GM21526 (cell line): Measurements from ENCODE around the gene TCIRG1.

ENCODE experiments used
- ATAC-seq: cut with Tn5 transposase; IDR thresholded peaks from one replicate; pipeline ENCODE4 v1.9.1; 2021; ENCODE audit warnings: moderate library complexity; ENCODE audit not compliant: unreplicated experiment, low FRiP score

TCIRG1 gene

DNA sequence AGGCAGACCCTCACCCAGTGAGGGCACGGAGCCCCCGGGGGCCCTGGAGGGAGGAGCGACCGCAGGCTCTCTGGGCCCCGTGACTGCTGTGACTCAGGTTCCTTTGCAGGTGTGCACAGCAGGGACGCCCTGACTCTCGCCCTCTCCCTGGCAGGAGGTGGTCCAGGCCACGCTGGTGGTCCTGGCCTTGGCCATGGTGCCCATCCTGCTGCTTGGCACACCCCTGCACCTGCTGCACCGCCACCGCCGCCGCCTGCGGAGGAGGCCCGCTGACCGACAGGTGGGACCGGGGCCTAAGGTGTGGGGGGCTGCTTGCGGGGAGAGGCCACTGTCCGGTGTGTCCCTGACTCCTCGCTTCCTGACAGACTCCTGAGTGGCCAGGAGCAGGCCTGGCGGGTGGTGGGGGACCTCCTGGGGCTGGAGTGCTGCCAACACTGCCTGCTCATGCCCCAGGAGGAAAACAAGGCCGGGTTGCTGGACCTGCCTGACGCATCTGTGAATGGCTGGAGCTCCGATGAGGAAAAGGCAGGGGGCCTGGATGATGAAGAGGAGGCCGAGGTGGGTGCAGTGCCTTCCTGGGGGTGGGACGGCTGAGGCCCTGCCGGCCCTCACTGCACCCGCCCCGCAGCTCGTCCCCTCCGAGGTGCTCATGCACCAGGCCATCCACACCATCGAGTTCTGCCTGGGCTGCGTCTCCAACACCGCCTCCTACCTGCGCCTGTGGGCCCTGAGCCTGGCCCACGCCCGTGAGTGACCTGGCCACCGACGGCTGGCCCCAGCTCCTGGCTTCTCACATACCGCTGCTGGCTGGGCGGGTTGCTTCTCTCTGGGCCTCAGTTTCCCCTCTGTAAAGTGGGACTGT lies 10.9 kb downstream of the TCIRG1 start:
- no peak for ATAC-seq

DNA sequence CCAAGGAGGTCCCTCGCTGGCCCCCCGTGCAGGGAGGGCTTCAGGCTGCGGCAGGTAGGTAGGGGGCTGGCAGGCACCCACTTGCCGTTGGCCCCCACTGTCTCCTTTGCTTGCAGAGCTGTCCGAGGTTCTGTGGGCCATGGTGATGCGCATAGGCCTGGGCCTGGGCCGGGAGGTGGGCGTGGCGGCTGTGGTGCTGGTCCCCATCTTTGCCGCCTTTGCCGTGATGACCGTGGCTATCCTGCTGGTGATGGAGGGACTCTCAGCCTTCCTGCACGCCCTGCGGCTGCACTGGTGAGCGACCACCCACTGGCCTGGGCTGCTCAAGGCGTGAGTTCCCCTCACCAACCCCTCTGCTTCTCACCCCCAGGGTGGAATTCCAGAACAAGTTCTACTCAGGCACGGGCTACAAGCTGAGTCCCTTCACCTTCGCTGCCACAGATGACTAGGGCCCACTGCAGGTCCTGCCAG lies 11.6 kb downstream of the TCIRG1 start:
- no peak for ATAC-seq

DNA sequence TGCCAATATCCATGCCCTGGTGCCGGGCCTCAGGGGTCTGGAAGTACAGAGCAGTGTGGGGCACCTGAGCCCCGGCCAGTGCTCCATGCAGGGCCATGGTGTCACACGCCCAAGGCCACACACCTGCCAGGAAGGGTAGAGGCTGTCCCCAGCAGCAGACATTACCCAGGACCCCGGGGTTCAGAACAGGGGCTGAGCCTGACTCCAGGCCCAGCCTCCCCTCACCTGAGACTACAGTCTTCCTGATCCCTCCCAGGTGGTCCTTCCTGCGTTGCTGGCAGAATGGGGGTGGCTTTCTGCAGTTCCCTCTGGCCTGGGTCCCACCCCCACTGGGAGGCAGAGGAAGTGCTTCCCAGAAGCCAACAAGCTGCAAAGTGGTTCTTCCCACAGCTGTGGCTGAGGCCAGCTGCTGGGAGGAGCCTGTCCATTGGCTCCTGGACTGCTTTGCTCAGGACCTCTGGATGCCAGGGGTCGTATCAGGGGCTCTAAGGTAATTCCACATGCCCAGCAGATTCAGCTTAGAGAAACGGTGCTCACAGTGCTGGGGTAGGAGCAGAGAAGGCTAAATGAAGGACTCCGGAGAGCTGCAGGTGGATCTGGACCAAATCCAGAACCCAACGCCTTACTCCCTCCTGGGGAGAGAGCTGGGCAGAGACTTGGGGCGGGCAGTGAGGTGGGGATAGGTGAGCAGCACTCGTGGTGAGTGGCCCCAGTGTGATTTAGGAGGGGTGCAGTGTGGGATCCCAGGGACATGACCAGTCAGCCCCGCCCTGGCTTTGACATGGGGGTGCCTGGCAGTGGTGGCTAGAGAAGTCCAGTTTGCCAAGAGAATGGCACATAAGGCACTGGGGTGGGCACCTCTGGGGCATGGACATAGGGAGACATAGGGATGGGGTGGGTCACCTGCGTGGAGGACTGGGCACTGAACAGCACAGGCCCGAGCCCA lies 12.6 kb downstream of the TCIRG1 start:
- no peak for ATAC-seq

DNA sequence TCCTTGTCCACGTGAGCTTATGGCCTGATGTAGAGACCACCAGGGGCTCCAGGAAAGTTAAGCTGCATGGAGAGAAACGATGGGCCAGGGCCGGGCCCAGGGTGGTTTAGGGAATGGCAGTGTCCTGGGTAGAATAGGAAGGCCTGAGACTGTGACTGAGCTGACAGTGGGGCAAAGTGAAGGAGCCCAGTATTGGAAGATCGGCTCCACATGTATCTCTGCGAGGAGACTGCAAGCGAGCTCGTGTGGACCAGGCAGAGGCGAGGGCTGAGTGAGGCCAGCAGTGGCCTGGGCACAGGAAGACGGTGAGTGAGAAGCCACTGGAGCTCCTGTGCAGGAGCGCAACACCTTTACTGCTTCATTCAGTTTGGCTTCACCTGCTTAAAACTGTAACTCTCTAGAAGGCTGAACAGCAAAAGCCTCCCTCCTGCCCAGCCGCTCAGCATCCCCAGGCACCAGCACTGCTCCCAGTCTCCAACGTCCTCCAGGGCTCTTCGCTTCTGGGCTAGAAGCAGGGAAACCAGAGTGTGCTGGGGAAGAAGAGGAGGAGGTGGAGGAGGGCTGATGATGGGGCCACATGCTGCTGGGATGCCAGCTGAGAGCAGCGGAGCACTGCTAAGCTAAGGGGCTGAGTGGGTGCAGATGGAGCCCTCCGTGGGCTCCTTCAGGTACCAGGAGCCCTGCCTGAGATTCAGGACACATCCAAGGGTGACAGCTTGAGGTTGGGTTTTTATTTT lies 13.5 kb downstream of the TCIRG1 start:
- ATAC-seq, result no peak

DNA sequence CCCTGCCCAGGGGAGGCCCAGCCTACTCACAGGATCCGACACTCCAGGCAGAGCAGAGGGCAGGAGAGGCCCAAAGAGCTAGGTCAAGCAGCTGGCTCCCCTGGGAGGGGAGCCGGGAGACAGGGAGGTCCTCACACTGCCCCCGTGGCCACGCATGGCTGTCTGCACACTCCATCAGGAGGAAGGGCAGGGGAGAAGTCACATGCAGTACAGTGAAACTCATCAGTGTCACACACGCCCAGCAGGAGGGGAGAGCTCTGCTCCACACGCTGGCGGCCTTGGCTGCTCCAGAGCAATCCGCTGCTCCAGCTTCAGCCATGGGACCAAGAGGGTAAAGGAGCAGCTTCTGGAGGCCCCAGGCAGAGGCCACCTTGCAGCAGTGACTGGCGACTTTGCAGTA lies 14.3 kb downstream of the TCIRG1 start:
- no peak for ATAC-seq

DNA sequence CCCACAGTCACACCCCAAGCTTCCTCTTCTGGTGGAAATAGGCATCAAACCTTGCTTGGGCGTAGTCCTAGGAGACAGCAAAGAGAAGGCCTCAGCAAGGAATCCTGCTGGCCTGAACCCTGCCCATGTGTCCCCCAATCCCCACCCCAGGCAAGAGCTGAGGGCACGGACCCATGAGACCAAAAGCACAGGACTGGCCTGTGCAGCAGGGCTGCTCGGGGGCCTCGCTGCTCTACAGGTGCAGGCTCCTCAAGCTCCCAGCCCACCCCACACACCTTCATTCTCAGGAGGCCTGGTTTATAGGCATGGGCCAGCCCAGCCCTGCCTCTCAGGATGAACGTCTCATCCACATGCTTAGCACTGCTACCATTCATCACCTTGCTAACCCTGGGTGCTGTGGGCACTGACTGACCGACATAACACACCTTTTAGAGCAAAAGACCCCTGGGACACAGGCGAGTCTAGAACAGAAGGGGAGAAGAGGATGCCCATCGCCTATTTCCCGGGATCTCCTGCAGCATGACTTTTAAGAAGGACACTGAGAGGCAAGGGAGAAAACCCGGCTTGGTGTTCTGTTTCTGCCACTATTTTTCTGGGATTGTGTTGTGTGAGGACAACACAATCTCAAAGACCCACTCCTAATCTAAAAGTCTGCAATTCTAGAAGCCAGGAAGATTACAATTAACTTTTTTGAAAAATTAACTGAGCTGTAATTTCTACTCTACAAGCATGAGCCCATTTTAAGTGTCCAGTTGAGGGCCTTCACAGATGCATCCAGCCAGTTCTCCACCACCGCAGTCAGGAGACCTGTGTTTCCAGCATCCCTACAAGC lies 15.4 kb downstream of the TCIRG1 start:
- ATAC-seq, result no peak

DNA sequence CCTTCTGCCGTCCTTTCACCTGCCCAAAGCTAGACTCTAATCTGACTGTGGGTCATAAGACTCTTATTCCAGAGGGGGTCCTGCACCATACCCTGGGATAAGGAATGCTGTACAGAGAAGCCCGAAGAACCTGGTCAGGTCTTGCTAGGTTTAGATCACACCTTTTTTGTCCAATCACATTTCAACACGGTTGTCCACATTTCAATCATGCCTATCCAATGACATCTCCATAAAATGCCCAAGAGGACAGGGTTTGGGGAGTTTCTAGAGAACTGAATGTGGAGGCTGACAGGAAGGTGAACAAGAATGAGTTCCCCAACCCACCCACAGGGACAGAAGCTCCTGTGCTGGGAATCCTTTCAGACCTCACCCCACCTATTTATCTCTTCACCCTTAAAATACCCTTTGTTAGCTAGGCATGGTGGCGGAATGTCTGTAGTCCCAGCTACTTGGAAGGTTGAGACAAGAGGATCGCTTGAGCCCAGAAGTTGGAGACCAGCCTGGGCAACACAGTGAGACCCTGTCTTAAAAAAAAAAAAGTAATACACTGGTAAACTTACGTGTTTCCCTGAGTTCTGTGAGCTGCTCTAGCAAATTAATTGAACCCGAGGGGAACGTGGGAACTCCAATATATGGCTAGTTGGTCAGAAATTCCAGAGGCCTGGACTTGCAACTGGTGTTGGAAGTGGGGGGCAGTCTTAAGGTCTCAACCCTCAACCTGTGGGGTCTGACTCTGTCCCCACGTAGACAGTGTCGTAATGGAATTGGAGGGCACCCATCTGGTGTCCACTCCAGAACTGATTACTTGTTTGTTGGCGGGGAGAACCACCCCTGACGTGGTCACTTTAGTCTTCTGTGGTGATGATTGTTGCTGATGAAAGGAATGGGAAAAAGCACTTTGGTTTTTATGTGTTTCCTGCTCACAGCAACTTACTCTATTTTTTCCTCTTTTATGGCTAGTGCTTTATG lies 17.8 kb downstream of the TCIRG1 start:
- no peak for ATAC-seq

DNA sequence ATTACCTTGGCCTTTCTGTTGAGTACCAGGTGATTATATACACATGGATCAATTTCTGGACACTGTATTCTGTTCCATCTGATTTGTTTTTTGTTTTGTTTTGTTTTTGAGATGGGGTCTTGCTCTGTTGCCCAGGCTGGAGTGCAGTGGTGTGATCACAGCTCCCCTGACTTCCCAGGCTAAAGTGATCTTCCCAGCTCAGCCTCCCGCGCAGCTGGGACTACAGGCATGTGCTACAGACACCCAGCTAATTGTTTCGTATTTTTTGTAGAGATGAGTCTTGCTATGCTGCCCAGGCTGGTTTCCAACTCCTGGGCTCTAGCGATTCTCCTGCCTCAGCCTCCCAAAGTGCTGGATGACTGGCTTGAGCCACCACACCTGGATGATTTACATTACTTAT lies 19.0 kb downstream of the TCIRG1 start:
- no peak for ATAC-seq

DNA sequence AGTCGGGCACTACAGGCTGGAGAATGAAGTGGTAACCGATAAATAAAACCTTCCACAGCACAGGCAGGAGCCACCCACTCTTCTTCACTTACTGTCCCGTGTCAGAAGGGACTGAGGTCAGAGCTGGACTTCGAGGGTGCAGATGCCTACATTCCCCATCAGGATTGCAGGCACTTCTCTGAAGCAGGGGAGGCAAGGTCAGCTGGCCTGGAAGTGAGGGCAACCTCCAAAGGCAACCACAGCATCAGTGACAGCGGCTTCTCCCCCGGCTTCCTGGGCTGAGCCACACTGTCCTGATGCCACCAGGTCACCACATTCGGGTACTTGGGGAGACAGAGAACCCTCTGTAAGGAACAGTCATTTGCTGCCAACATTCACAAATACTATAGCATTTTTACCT lies 22.7 kb downstream of the TCIRG1 start:
- no peak for ATAC-seq

DNA sequence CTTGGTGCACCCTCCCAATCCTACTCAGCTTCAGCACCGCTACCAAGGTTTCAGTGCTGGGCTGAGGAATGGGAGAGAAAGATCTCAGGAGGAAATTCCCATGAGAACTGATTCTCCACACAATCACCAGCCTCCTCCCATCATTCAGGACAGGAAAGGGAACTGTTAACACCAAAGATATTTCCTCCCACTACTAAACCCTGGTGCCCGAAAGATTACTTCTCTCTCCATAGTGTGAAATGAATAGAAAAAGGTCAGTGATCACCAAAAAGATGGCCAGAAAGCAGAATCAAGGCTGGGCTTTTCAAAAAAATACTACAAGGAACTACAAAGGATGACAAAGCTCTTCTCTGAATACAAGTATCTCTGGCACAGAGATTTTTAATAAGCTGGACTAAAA lies 26.1 kb downstream of the TCIRG1 start:
- no peak for ATAC-seq

DNA sequence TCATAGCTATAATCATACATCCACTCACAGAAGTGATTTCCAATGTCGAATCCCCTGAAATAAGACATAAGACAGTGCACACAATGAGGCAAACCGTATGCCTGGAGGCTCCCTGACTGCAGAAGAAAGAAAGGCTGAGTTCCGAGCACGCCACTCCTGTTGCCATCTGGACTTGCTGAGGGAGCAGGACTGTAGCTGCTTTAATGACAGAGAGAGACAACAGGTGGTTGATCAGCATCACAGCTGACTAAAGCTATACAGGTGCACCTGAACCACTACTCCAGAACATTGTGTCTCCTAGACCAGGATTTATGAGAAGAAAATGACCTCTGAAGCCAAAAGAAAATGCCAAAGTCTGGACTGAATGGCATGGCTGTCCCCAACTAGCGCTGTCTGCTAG lies 27.0 kb downstream of the TCIRG1 start:
- no peak for ATAC-seq

DNA sequence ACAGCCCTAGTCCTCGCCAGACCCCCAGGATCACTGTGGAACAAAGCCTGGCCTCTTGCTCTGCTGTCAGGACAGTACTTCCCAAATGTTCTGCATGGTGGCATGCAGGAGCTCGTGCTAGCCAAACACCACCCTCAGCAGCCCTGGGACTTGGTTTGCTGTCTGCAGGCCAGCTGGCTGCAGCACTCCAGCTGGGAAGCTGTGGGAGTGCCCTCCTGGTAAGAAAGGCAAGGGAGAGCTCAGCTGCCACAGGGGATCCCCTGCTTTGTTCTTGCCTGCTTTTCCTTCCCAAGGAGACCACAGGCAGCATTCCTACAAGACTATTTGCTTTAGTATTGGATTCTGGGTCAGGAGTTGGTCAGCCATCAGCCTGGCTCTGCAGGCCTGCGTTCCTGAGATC lies 27.9 kb downstream of the TCIRG1 start:
- no peak for ATAC-seq

DNA sequence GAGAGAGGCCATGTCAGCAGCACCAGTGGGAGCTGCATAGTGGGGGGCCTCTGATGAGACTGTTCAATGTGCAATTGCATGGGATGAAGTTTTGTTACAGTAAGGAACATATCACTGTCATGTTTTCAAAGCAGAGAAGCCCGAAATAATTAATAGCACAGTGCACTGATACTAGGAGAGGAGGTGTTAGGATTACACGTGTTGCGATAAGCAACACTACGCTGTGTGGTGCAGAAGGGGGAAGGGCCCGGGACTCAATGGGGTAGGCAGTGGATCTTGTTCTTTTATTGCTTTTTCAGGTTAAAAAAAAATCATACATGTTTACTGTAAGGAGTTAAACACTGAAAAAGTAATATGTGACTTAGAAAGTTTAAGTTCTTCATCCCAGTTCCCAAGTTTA lies 29.2 kb downstream of the TCIRG1 start:
- ATAC-seq, result no peak

DNA sequence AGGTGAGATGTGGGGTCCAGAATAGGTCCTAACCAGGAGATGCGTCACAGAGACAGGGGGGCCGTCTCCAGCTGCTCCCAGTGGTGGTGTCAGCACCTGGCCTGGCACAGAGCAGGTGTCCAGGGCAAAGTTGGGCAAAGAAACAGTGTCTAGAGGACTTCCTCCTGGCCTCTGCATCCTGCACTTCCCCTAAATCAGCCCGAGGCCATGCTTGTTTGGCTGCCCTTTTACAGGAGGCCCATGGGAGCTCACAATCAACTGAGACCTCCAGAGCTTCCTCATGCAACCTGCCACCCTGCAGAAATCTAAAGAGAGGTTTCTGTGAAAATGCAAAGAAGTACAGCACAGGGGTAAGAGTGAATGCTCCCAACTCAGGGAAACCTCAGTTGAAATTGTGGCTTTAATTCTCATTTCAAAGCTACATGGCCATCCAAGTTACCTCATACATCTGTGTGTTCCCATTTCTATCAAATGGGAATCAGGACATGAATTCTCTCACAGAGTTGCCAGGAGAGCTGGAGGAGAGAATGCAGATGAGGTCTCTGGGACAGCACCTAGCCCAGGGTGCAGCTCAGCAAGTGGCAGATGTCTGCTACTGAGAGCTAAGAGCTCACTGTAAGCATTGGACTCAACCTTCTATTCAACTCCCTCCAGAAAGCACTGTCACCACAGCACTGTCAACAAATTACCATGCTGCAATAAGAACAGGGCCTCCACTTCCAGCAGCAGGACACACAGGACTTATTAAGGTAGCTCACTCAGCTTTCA lies 32.6 kb downstream of the TCIRG1 start:
- no peak for ATAC-seq

DNA sequence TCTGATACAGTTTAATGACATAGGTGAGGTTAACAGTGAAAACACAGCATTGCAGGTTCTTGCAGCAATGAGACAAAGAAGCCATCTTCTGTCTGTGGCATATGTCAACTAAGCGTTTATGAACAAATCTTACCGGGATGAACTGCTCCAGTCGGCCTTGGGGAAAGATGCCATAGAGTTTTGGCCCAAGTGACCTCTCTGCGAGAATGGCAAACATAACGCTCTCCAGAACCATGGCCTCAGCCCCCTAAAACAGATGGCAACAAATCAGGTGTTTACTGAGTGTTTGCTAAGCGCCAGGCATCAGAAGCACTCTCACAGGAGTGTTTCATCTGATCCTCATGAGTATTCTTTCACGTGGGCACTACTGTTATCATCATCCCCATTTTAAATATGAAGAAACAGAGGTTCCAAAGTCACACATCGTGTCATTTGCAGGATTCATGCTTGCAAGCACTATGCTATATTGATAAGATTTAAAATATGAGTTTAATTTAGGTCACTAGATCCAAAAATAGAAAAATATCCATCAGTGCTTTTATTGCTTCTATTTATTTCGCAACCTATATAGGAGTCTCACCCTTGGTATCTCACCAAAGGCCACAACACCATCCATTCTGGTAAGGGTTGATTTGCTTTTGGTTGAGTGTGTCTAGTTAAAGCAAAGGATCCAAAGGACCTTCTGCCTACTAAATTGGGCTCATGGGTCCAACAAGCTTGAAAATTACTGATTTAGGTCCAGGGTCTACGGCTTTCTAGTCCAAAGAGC lies 35.9 kb downstream of the TCIRG1 start:
- ATAC-seq, result no peak

DNA sequence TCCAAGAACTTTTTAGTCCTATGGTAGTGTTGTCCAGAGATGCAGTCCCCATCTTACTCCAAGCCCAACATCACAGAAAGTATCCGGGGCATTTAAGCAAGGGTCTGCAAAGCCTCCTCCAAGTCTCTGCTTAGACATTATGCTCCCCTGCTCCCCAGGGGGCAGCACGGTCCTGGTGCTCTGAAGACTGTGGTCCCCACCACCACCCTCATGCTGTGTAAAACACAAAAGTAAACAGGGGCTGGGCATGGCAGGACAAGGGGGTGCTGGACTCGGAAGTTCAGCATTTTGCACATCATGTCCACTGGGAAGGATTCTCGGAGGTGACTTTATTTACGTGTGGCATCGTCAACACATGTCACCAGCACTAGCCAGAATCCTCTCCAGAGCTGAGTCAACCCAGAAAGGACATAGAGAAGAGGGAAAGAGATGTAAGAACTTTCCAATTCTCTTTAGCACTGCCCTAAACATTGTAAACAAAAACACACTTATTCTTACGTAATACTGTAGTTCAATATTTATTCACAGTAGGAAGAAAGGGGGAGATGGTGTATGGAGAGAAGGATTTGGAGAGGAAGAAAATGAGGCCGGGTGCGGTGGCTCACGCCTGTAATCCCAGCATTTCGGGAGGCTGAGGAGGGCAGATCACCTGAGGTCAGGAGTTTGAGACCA lies 37.7 kb downstream of the TCIRG1 start:
- ATAC-seq, result no peak
